HepG2 (cell line): ENCODE measurements around the gene KISS1. TPM values are rescaled to one million over a fixed set of nuclear protein-coding genes. Genes with fewer than 3 reads are reported as not detected.

Experiments
- ERF ChIP-seq: IDR thresholded peaks from 2 replicates; pipeline ENCODE4 v1.6.1; 2018; ENCODE audit warnings: missing biosample characterization, missing genetic modification reagents
- FOXP1 ChIP-seq, 2 experiments: fragments of 450-650 bp in 1 of 2; IDR thresholded peaks; 2 replicates each; pipeline ENCODE4 v1.6.1; 2017 to 2018; ENCODE audit warnings: antibody characterized with exemption in 1 of 2
- GATA4 ChIP-seq: sonication (generic); IDR thresholded peaks from 2 replicates; pipeline ENCODE4 v1.6.1; 2016; ENCODE audit warnings: antibody characterized with exemption, low read depth, borderline replicate concordance
- GFI1 ChIP-seq: sonication (generic); formaldehyde crosslinking; IDR thresholded peaks from 2 replicates; pipeline ENCODE4 v1.5.0; 2020; ENCODE audit warnings: missing genetic modification reagents, mild to moderate bottlenecking, borderline replicate concordance
- MAFK ChIP-seq, 2 experiments: IDR thresholded peaks in 1 of 2; conservative IDR thresholded peaks in 1 of 2; 2 replicates each; pipeline ENCODE4 v1.6.1; 2011; ENCODE audit warnings: improper control_type of control experiment in 2 of 2, low read length in 2 of 2
- MTF1 ChIP-seq: sonication (generic); formaldehyde crosslinking; IDR thresholded peaks from 2 replicates; pipeline ENCODE4 v1.5.0; 2020; ENCODE audit warnings: missing genetic modification reagents
- MTF2 ChIP-seq: sonication (generic); formaldehyde crosslinking; IDR thresholded peaks from 2 replicates; pipeline ENCODE4 v1.5.0; 2020; ENCODE audit warnings: missing genetic modification reagents, borderline replicate concordance
- NCOA1 ChIP-seq: sonication (generic); formaldehyde crosslinking; IDR thresholded peaks from 2 replicates; pipeline ENCODE4 v1.9.0; 2021; ENCODE audit warnings: missing genetic modification reagents
- NCOR1 ChIP-seq: fragments of 200-600 bp; sonication (generic); IDR thresholded peaks from 2 replicates; pipeline ENCODE4 v1.7.0; 2017; ENCODE audit warnings: antibody characterized with exemption, low read length, borderline replicate concordance
- NRL ChIP-seq: sonication (generic); formaldehyde crosslinking; IDR thresholded peaks from 2 replicates; pipeline ENCODE4 v1.5.0; 2020; ENCODE audit warnings: missing genetic modification reagents, mild to moderate bottlenecking, moderate library complexity, borderline replicate concordance
- POGZ ChIP-seq: sonication (generic); formaldehyde crosslinking; IDR thresholded peaks from 2 replicates; pipeline ENCODE4 v1.4.0; 2020; ENCODE audit warnings: mild to moderate bottlenecking, missing genetic modification reagents
- SATB2 ChIP-seq: sonication (generic); formaldehyde crosslinking; IDR thresholded peaks from 2 replicates; pipeline ENCODE4 v1.5.0; 2020; ENCODE audit warnings: missing genetic modification reagents
- TEAD3 ChIP-seq: optimal IDR thresholded peaks from 2 replicates; pipeline ENCODE3; 2016; ENCODE audit warnings: borderline replicate concordance
- TOPORS ChIP-seq: sonication (generic); formaldehyde crosslinking; IDR thresholded peaks from 2 replicates; pipeline ENCODE4 v1.8.0; 2023; ENCODE audit warnings: mild to moderate bottlenecking, missing genetic modification reagents
- YEATS4 ChIP-seq: sonication (generic); formaldehyde crosslinking; IDR thresholded peaks from 2 replicates; pipeline ENCODE4 v1.4.0; 2020; ENCODE audit warnings: missing genetic modification reagents, borderline replicate concordance
- ZBTB3 ChIP-seq: sonication (generic); formaldehyde crosslinking; IDR thresholded peaks from 2 replicates; pipeline ENCODE4 v1.4.0; 2020; ENCODE audit warnings: low read depth, mild to moderate bottlenecking, moderate library complexity, missing genetic modification reagents, borderline replicate concordance
- ZFP37 ChIP-seq: sonication (generic); formaldehyde crosslinking; IDR thresholded peaks from 2 replicates; pipeline ENCODE4 v1.4.0; 2020; ENCODE audit warnings: missing genetic modification reagents, borderline replicate concordance
- ZNF350 ChIP-seq: sonication (generic); formaldehyde crosslinking; IDR thresholded peaks from 2 replicates; pipeline ENCODE4 v1.4.0; 2020; ENCODE audit warnings: mild to moderate bottlenecking, low read depth, missing genetic modification reagents, borderline replicate concordance
- ZNF441 ChIP-seq: sonication (generic); formaldehyde crosslinking; IDR thresholded peaks from 2 replicates; pipeline ENCODE4 v1.7.0; 2021; ENCODE audit warnings: missing genetic modification reagents, borderline replicate concordance
- ZNF547 ChIP-seq: sonication (generic); formaldehyde crosslinking; IDR thresholded peaks from 2 replicates; pipeline ENCODE4 v1.5.1; 2020; ENCODE audit warnings: mild to moderate bottlenecking, missing genetic modification reagents
- ZNF772 ChIP-seq: sonication (generic); formaldehyde crosslinking; IDR thresholded peaks from 2 replicates; pipeline ENCODE4 v1.5.0; 2020; ENCODE audit warnings: mild to moderate bottlenecking, missing genetic modification reagents
- ZNF773 ChIP-seq: sonication (generic); formaldehyde crosslinking; IDR thresholded peaks from 2 replicates; pipeline ENCODE4 v1.4.0; 2020; ENCODE audit warnings: missing genetic modification reagents, borderline replicate concordance
- polyA plus RNA-seq, 8 experiments: library from polyadenylated mRNA; depleted of rRNA in 3 of 8; stranded (reverse) in 7 of 8; unstranded in 1 of 8; fragments of >200 nt; fragmentation: Illumina TruSeq in 4 of 8; extraction: Trizol in 4 of 8; gene quantifications; 2 replicates each; pipeline versions ENCODE4 v1.2.1 to v1.2.3, GENCODE V29; 2011 to 2016; ENCODE audit warnings: low read depth in 4 of 8, missing spikeins in 1 of 8, mixed read lengths in 1 of 8; ENCODE audit not compliant: insufficient read depth in 1 of 8
- total RNA-seq, 5 experiments: library from RNA; depleted of rRNA; stranded (reverse); fragments of >200 nt; fragmentation: Illumina TruSeq; extraction: Trizol; gene quantifications; 2 replicates each; pipeline ENCODE4 v1.2.3, GENCODE V29; 2016; ENCODE audit warnings: low read depth in 1 of 5
- TF ChIP-seq, protein P1 (sequence below): sonication (generic); formaldehyde crosslinking; IDR thresholded peaks from 2 replicates; pipeline ENCODE4 v1.9.0; 2022; ENCODE audit warnings: missing genetic modification reagents, mild to moderate bottlenecking, borderline replicate concordance
- TF ChIP-seq, protein P2 (sequence below): sonication (generic); formaldehyde crosslinking; IDR thresholded peaks from 2 replicates; pipeline ENCODE4 v1.5.1; 2020; ENCODE audit warnings: missing genetic modification reagents, mild to moderate bottlenecking, borderline replicate concordance
- TF ChIP-seq, protein P3 (sequence below): sonication (generic); formaldehyde crosslinking; IDR thresholded peaks from 2 replicates; pipeline ENCODE4 v1.8.0; 2022; ENCODE audit warnings: mild to moderate bottlenecking, missing genetic modification reagents, moderate library complexity
- TF ChIP-seq, protein P4 (sequence below): sonication (generic); formaldehyde crosslinking; IDR thresholded peaks from 2 replicates; pipeline ENCODE4 v1.5.0; 2020; ENCODE audit warnings: missing genetic modification reagents, mild to moderate bottlenecking, borderline replicate concordance

Gene KISS1
- total and polyA plus RNA-seq, 2 of the 13 experiments (the other 11 are each of a cell fraction or from before 2014, with no cell fraction given) = 0.24 to 0.80 TPM

DNA sequence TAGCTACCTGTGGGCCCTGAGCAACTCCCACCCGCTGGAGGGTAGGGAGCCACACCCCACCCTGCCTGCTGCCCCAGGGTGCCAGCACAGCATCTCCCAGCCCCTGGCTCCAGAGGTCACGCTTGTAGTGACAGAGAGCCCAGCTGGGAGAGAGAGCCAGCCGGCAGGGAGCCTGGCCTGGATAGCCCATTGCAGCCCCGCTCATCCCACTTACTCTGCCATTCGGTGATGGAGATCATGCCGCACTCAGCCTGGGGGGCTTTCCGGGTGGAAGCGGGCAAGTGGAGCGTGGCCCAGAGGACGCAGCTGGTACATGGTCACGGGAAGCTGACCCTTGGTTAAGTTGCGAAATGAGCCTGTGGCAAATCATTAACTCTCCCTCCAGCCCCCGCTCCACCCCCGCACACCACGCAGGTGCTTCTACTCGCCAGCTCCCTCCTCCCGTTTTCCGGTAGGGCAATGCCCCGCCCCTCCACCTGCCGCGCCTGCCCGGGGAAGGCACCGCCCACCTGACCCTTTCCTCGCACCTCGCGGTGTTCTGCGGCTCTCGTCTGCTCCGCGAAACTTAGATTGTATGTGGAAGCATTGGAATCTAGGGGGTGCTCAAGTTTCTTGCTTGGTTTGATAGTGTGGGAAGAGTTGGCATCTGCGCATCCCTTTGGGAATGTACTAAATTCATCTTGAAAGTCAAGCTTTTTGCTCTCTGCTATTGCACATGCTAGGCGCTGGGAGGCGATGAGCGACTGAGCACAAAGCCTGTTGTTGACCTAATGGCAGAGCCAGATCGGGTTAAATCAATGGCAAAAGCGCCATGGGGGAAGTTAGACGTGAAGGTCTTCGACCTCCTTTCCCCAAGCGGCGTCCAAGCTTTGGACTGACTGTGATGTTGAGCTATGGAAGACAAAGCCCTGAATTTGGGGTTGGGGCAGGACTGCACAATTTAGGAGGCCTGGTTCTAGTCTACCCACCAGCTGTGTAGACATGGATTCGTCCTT, 17.7 kb upstream of the KISS1 start, which contains the start of gene GOLT1A (continued):
- TF ChIP-seq, protein P1, sequence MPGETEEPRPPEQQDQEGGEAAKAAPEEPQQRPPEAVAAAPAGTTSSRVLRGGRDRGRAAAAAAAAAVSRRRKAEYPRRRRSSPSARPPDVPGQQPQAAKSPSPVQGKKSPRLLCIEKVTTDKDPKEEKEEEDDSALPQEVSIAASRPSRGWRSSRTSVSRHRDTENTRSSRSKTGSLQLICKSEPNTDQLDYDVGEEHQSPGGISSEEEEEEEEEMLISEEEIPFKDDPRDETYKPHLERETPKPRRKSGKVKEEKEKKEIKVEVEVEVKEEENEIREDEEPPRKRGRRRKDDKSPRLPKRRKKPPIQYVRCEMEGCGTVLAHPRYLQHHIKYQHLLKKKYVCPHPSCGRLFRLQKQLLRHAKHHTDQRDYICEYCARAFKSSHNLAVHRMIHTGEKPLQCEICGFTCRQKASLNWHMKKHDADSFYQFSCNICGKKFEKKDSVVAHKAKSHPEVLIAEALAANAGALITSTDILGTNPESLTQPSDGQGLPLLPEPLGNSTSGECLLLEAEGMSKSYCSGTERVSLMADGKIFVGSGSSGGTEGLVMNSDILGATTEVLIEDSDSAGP (CRISPR knock-in tag) = peak; percentile 83
- TF ChIP-seq NRL (CRISPR knock-in tag) = peak; percentile 80
- peak; percentile 80; the same call in 1 of the 2 replicates for TF ChIP-seq NCOR1
- TF ChIP-seq, protein P2, sequence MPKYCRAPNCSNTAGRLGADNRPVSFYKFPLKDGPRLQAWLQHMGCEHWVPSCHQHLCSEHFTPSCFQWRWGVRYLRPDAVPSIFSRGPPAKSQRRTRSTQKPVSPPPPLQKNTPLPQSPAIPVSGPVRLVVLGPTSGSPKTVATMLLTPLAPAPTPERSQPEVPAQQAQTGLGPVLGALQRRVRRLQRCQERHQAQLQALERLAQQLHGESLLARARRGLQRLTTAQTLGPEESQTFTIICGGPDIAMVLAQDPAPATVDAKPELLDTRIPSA (CRISPR knock-in tag) = no peak; the same call in 1 of the 2 replicates
- 0 out of 2 replicates have a peak, but pooled peaks have one; percentile 53 for TF ChIP-seq ERF (CRISPR knock-in tag)
- TF ChIP-seq, protein P3, sequence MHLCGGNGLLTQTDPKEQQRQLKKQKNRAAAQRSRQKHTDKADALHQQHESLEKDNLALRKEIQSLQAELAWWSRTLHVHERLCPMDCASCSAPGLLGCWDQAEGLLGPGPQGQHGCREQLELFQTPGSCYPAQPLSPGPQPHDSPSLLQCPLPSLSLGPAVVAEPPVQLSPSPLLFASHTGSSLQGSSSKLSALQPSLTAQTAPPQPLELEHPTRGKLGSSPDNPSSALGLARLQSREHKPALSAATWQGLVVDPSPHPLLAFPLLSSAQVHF (CRISPR knock-in tag) = no peak
- TF ChIP-seq, protein P4, sequence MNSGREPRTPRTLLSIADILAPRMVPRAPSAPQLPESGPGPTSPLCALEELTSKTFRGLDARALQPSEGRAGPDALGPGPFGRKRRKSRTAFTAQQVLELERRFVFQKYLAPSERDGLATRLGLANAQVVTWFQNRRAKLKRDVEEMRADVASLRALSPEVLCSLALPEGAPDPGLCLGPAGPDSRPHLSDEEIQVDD (CRISPR knock-in tag) = peak; percentile 31; the same call in 1 of the 2 replicates
- TF ChIP-seq ZFP37 (CRISPR knock-in tag) = peak; percentile 91
- no peak for TF ChIP-seq MAFK (conservative IDR thresholded peaks at IDR 0.05 in 1 of 2, IDR thresholded peaks at IDR 0.05 in 1 of 2; ENCODE audit: low read length in 2 of 2)
- TF ChIP-seq YEATS4 (CRISPR knock-in tag) = peak; percentile 80; the same call in 1 of the 2 replicates
- TF ChIP-seq ZNF441 (CRISPR knock-in tag) = peak; percentile 85; the same call in 1 of the 2 replicates
- no peak; the same call in none of the 2 replicates for TF ChIP-seq ZNF772 (CRISPR knock-in tag)
- peak; percentile 87; the same call in 1 of the 2 replicates for TF ChIP-seq ZBTB3
- TF ChIP-seq GFI1 (CRISPR knock-in tag) = peak; percentile 57; the same call in 1 of the 2 replicates
- peak; percentile 48; the same call in 1 of the 2 replicates for TF ChIP-seq ZNF547
- TF ChIP-seq ZNF350 (CRISPR knock-in tag) = peak; percentile 64; the same call in 1 of the 2 replicates
- peak; percentile 89 for TF ChIP-seq POGZ (CRISPR knock-in tag)
- peak; percentile 86 for TF ChIP-seq TEAD3
- TF ChIP-seq GATA4 = no peak
- TF ChIP-seq MTF1 (CRISPR knock-in tag) = no peak
- no peak for TF ChIP-seq SATB2 (CRISPR knock-in tag)
- no peak for TF ChIP-seq FOXP1 (IDR thresholded peaks at IDR 0.05)
- no peak for TF ChIP-seq FOXP1 (CRISPR knock-in tag; IDR thresholded peaks at IDR 0.05)
- TF ChIP-seq TOPORS (CRISPR knock-in tag) = peak; percentile 85
- TF ChIP-seq MTF2 (CRISPR knock-in tag) = no peak
- no peak for TF ChIP-seq NCOA1 (CRISPR knock-in tag)
- TF ChIP-seq ZNF773 (CRISPR knock-in tag) = no peak
